Activated CD4-positive, alpha-beta T cell treated with anti-CD3 and anti-CD28 coated beads for 1 hour (primary cell): ENCODE data around the gene ZBTB16.

ENCODE experiments used
- DNase-seq: peaks from one replicate; pipeline ENCODE4 v3.0.0-alpha.2; 2020

Gene ZBTB16

GRCh38 chr11:114270531-114271270, 211.2 kb downstream of the ZBTB16 start:
- DNase-seq = no peak

GRCh38 chr11:114271316-114271715, 211.8 kb downstream of the ZBTB16 start:
- no peak for DNase-seq

- no peak for DNase-seq
Measured at GRCh38 chr11:114272311-114272710, 212.8 kb downstream of the ZBTB16 start.

GRCh38 chr11:114273071-114273470, 213.6 kb downstream of the ZBTB16 start:
- no peak for DNase-seq

- DNase-seq = no peak
Measured at GRCh38 chr11:114273890-114274635, 214.6 kb downstream of the ZBTB16 start.

GRCh38 chr11:114274637-114275036, 215.1 kb downstream of the ZBTB16 start:
- no peak for DNase-seq

GRCh38 chr11:114275280-114275679, 215.8 kb downstream of the ZBTB16 start:
- DNase-seq = no peak

- no peak for DNase-seq
Measured at GRCh38 chr11:114276077-114276476, 216.6 kb downstream of the ZBTB16 start.

- no peak for DNase-seq
Measured at GRCh38 chr11:114277637-114278341, 218.3 kb downstream of the ZBTB16 start.

- DNase-seq = no peak
Measured at GRCh38 chr11:114278342-114279065, 219.0 kb downstream of the ZBTB16 start.

- DNase-seq = no peak
Measured at GRCh38 chr11:114279792-114280546, 220.5 kb downstream of the ZBTB16 start.

- no peak for DNase-seq
Measured at GRCh38 chr11:114280696-114281095, 221.2 kb downstream of the ZBTB16 start.

- DNase-seq = no peak
Measured at GRCh38 chr11:114281388-114281956, 222.0 kb downstream of the ZBTB16 start.

- no peak for DNase-seq
Measured at GRCh38 chr11:114282488-114282887, 223.0 kb downstream of the ZBTB16 start.

- no peak for DNase-seq
Measured at GRCh38 chr11:114283422-114283821, 223.9 kb downstream of the ZBTB16 start.

GRCh38 chr11:114284021-114284420, 224.5 kb downstream of the ZBTB16 start:
- no peak for DNase-seq

- no peak for DNase-seq
Measured at GRCh38 chr11:114284914-114285313, 225.4 kb downstream of the ZBTB16 start.

GRCh38 chr11:114285599-114285998, 226.1 kb downstream of the ZBTB16 start:
- DNase-seq = no peak

GRCh38 chr11:114286229-114286628, 226.7 kb downstream of the ZBTB16 start:
- DNase-seq = no peak

- no peak for DNase-seq
Measured at GRCh38 chr11:114287154-114287553, 227.6 kb downstream of the ZBTB16 start.

- no peak for DNase-seq
Measured at GRCh38 chr11:114288136-114288535, 228.6 kb downstream of the ZBTB16 start.

- DNase-seq = no peak
Measured at GRCh38 chr11:114289779-114290178, 230.3 kb downstream of the ZBTB16 start.
